HG02970 (cell line): ENCODE data around the gene DNAAF6.

Experiments
- ATAC-seq: cut with Tn5 transposase; IDR thresholded peaks from one replicate; pipeline ENCODE4 v1.9.1; 2021; ENCODE audit warnings: mild to moderate bottlenecking, moderate library complexity, moderate number of reproducible peaks; ENCODE audit not compliant: unreplicated experiment, low FRiP score

DNAAF6 gene

GRCh38 chrX:107290019-107290418 is 83.6 kb downstream of the DNAAF6 start:
- ATAC-seq = no peak

- ATAC-seq = no peak
Observed at GRCh38 chrX:107293056-107293455, 86.6 kb downstream of the DNAAF6 start.
